Tibial nerve (tissue), 3 donors: ENCODE data around the gene ALDOA.

Source experiments
- CTCF ChIP-seq, 5 experiments: fragments of 200-600 bp in 3 of 5; fragments of 450-650 bp in 2 of 5; sonication (generic) in 3 of 5; IDR thresholded peaks; one replicate each; pipeline ENCODE4 v1.5.1; 2016 to 2019; ENCODE audit warnings: antibody characterized with exemption in 5 of 5, mild to moderate bottlenecking in 3 of 5, moderate library complexity in 2 of 5
- POLR2A ChIP-seq, 2 donors: fragments of 450-650 bp; IDR thresholded peaks; one replicate each; pipeline ENCODE4 v1.6.1; 2017; ENCODE audit warnings: antibody characterized with exemption in 2 of 2, mild to moderate bottlenecking in 2 of 2, moderate library complexity in 2 of 2

GRCh38 chr16:30032083-30032819 lies 33.3 kb upstream of the ALDOA start:
- TF ChIP-seq CTCF (IDR thresholded peaks at IDR 0.05) = peak; percentile 40 to 60 (median 44)
- TF ChIP-seq POLR2A (IDR thresholded peaks at IDR 0.05) = no peak
